ENCODE data around the gene XPNPEP2. TPM values are rescaled to one million over a fixed set of nuclear protein-coding genes. Genes with fewer than 3 reads are reported as not detected.

The XPNPEP2 gene
- total RNA-seq, 1 donor from 2014 or later = 1.7 TPM

DNA sequence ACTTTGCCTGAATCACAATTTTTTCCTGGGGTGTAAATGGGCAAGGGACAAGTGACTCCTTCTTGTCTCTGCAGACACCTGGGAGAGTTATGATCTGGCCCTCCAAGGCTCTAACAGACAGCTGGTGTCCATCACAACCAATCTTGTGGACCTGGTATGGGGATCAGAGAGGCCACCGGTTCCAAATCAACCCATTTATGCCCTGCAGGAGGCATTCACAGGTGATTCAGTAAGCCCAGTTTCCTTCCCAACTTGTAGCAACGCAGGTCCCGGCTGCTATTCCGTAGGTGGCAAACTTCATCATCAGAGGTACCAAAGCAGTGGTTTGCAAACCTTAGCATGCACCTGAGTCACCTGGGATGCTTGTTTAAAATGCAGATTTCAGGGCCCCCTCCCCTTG, 8.8 kb downstream of the XPNPEP2 start:
- Mint-ChIP-seq H3K4me1 (ENCODE audit: unreplicated experiment) (peaks cover 2% of the 10 kb centered on the region), H3K4me3 (ENCODE audit: unreplicated experiment) (no peak overlapping the region), H3K27me3 (ENCODE audit: unreplicated experiment) (no peaks in the 10 kb centered on the region), H3K27ac (ENCODE audit: unreplicated experiment) (no peak overlapping the region), H3K36me3 (ENCODE audit: low read depth, unreplicated experiment) (no peaks in the 10 kb centered on the region), H3K9me3 (ENCODE audit: unreplicated experiment) (no peaks in the 10 kb centered on the region)
- TF ChIP-seq, protein P1, sequence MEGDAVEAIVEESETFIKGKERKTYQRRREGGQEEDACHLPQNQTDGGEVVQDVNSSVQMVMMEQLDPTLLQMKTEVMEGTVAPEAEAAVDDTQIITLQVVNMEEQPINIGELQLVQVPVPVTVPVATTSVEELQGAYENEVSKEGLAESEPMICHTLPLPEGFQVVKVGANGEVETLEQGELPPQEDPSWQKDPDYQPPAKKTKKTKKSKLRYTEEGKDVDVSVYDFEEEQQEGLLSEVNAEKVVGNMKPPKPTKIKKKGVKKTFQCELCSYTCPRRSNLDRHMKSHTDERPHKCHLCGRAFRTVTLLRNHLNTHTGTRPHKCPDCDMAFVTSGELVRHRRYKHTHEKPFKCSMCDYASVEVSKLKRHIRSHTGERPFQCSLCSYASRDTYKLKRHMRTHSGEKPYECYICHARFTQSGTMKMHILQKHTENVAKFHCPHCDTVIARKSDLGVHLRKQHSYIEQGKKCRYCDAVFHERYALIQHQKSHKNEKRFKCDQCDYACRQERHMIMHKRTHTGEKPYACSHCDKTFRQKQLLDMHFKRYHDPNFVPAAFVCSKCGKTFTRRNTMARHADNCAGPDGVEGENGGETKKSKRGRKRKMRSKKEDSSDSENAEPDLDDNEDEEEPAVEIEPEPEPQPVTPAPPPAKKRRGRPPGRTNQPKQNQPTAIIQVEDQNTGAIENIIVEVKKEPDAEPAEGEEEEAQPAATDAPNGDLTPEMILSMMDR (IDR thresholded peaks at IDR 0.05; ENCODE audit: unreplicated experiment) = no peak
- no peak for DNase-seq (ENCODE audit: low spot score)

DNA sequence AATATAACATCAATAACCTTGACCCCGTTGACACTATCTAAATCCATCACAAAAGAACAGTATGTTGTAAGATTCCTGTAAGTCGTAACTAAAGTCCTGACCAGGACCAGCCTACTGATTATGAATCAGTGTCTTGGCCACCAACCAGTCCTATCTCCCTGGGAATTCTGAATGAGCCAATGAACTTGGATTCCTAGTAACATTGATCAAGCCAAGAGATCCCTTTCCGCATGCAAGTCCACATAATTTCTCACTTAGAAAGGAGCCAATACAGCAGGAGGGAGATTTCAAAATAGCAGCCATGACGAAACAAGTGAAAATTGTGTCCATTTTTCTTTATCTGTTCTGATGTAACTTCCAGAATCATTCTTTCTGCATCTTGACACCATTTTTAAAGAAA, 9.5 kb downstream of the XPNPEP2 start:
- Mint-ChIP-seq H3K27me3 (ENCODE audit: unreplicated experiment) (no peaks in the 10 kb centered on the region), H3K27ac (ENCODE audit: unreplicated experiment) (no peak overlapping the region), H3K36me3 (ENCODE audit: low read depth, unreplicated experiment) (no peaks in the 10 kb centered on the region), H3K4me1 (ENCODE audit: unreplicated experiment) (peaks cover 2% of the 10 kb centered on the region), H3K9me3 (ENCODE audit: unreplicated experiment) (no peaks in the 10 kb centered on the region), H3K4me3 (ENCODE audit: unreplicated experiment) (no peak overlapping the region)
- no peak for DNase-seq (ENCODE audit: low spot score)
- TF ChIP-seq, protein P1 (IDR thresholded peaks at IDR 0.05; ENCODE audit: unreplicated experiment) = no peak

DNA sequence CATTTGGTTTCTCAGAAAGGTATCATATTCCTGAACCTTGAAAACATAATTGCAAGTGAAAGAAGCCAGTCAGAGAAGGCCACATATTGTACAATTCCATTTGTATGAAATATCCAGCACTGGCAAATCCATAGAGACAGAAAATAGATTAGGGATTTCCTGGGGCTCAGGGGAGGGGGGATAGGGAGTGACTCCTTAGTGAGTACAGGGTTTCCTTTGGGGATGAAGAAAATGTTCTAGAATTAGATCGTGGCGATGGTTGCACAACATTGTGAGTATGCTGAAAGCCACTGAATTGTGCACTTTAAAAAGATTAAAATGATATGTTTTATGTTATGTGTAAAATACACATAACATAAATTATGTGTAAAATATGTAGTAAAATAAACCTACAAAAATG, 10.3 kb downstream of the XPNPEP2 start:
- no peak overlapping the region for H3K4me3 Mint-ChIP-seq (ENCODE audit: unreplicated experiment)
- TF ChIP-seq, protein P1 (IDR thresholded peaks at IDR 0.05; ENCODE audit: unreplicated experiment) = no peak
- no peak for DNase-seq (ENCODE audit: low spot score)
- no peaks in the 10 kb centered on the region for H3K9me3 Mint-ChIP-seq (ENCODE audit: unreplicated experiment)
- H3K4me1 Mint-ChIP-seq (ENCODE audit: unreplicated experiment) = peaks cover 2% of the 10 kb centered on the region
- H3K27me3 Mint-ChIP-seq (ENCODE audit: unreplicated experiment) = no peaks in the 10 kb centered on the region
- no peak overlapping the region for H3K27ac Mint-ChIP-seq (ENCODE audit: unreplicated experiment)
- H3K36me3 Mint-ChIP-seq (ENCODE audit: low read depth, unreplicated experiment) = no peaks in the 10 kb centered on the region

DNA sequence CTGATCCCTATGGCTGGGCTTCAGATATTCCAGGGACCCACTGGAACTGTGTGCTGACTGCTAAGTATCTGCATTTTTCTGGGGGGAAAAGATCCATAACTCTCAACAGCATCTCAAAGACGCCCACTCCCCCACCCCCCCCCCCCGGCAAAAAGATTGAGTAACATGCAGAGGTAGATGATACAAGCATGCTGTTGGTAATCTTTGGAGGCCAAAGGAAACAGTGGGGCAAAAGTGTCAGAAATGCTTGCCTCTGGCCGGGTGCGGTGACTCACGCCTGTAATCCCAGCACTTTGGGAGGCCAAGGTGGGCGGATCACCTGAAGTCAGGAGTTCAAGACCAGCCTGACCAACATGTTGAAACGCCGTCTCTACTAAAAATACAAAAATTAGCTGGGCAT, 12.2 kb downstream of the XPNPEP2 start:
- no peaks in the 10 kb centered on the region for H3K36me3 Mint-ChIP-seq (ENCODE audit: low read depth, unreplicated experiment)
- no peaks in the 10 kb centered on the region for H3K9me3 Mint-ChIP-seq (ENCODE audit: unreplicated experiment)
- TF ChIP-seq, protein P1 (IDR thresholded peaks at IDR 0.05; ENCODE audit: unreplicated experiment) = no peak
- H3K4me3 Mint-ChIP-seq (ENCODE audit: unreplicated experiment) = no peak overlapping the region
- no peak for DNase-seq (ENCODE audit: low spot score)
- H3K27me3 Mint-ChIP-seq (ENCODE audit: unreplicated experiment) = peaks cover 2% of the 10 kb centered on the region
- no peak overlapping the region for H3K27ac Mint-ChIP-seq (ENCODE audit: unreplicated experiment)
- H3K4me1 Mint-ChIP-seq (ENCODE audit: unreplicated experiment) = peaks cover 6% of the 10 kb centered on the region

DNA sequence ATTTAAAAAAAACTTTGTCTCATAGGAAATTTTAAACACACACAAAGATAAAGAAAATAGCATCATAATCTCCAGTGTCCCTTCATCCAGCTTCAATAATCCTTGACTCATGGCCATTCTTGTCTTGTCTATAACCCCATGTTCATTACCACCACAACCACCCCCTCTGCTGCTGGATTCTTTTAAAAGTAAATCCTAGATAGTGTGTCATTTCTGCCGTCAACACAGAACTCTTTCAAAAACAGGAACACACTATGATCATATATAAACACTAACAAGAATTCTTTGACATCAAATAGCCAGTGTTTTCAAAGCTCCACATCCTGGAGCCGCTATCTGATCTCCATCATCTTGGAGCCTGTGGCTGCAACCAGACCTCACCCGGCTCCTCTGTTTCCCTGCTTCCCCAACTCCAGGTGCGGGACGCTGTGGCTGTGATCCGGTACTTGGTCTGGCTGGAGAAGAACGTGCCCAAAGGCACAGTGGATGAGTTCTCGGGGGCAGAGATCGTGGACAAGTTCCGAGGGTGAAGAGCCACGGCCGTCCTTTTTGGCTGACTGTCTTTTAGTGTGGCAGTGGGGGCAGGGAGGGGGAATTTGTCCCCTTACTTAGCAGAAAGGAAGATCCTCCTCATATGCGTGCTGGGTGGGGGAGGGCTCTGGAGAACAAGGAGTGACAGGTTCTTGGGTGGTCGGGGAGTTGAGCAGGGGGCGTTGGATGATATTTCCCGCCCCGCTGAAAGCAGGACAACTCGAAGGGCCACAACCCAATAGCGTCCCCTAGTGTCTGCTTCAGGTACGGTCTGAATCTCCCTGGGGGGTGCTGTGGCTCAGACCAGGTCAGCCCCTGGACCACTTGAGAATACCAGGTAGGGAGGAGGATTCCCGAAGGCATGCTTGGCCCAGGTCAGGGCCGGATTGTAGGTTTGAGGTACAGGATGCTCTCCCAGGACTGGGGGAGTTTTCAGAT, 15.6 kb downstream of the XPNPEP2 start:
- Mint-ChIP-seq H3K27ac (ENCODE audit: unreplicated experiment) (no peak overlapping the region), H3K27me3 (ENCODE audit: unreplicated experiment) (peaks cover 2% of the 10 kb centered on the region), H3K4me1 (ENCODE audit: unreplicated experiment) (peaks cover 10% of the 10 kb centered on the region), H3K4me3 (ENCODE audit: unreplicated experiment) (peak overlapping the region; percentile 51), H3K9me3 (ENCODE audit: unreplicated experiment) (no peaks in the 10 kb centered on the region), H3K36me3 (ENCODE audit: low read depth, unreplicated experiment) (no peaks in the 10 kb centered on the region)
- TF ChIP-seq, protein P1 (IDR thresholded peaks at IDR 0.05; ENCODE audit: unreplicated experiment) = peak; percentile 45
- peak; percentile 14 for DNase-seq (ENCODE audit: low spot score)

Data from endothelial cell (in vitro differentiated cells).